Adrenal gland (tissue), 5 donors: Measurements from ENCODE around the gene TRIM42.

Experiments
- POLR2A ChIP-seq, 2 donors: fragments of 450-650 bp; IDR thresholded peaks; one replicate each; pipeline ENCODE4 v1.6.1; 2017; ENCODE audit warnings: antibody characterized with exemption in 2 of 2, mild to moderate bottlenecking in 2 of 2, moderate library complexity in 1 of 2
- TF ChIP-seq, protein P1 (sequence below), 6 experiments: fragments of 450-650 bp in 4 of 6; fragments of 200-600 bp in 2 of 6; sonication (generic) in 1 of 6; IDR thresholded peaks; 1 replicate in 5 of 6; 2 replicates in 1 of 6; pipeline versions ENCODE4 v1.5.1 to v1.8.0; 2016 to 2021; ENCODE audit warnings: antibody characterized with exemption in 6 of 6, mild to moderate bottlenecking in 2 of 6, moderate library complexity in 1 of 6
- donor health status: DM: no; HTN: no; CAD: no.

DNA sequence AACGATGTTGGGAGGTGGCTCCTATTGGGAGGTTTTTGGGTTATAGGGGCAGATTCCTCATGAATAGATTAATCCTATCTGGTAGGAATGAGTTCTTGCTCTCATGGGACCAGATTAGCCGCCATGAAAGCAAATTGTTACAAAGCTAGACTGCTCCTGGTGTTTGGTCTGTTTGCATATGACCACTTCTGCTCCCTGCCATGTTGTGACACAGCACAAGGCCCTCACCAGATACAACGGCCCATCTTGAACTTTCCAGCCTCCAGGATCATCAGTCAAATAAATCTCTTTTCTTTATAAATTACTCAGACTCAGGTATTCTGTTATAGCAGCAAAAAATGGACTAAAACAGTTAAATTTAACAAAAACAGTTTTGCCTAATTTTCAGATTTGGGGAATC is 34.4 kb downstream of the TRIM42 start:
- TF ChIP-seq, protein P1, sequence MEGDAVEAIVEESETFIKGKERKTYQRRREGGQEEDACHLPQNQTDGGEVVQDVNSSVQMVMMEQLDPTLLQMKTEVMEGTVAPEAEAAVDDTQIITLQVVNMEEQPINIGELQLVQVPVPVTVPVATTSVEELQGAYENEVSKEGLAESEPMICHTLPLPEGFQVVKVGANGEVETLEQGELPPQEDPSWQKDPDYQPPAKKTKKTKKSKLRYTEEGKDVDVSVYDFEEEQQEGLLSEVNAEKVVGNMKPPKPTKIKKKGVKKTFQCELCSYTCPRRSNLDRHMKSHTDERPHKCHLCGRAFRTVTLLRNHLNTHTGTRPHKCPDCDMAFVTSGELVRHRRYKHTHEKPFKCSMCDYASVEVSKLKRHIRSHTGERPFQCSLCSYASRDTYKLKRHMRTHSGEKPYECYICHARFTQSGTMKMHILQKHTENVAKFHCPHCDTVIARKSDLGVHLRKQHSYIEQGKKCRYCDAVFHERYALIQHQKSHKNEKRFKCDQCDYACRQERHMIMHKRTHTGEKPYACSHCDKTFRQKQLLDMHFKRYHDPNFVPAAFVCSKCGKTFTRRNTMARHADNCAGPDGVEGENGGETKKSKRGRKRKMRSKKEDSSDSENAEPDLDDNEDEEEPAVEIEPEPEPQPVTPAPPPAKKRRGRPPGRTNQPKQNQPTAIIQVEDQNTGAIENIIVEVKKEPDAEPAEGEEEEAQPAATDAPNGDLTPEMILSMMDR (IDR thresholded peaks at IDR 0.05), result no peak
- no peak for TF ChIP-seq POLR2A (IDR thresholded peaks at IDR 0.05)
